Astrocyte of the spinal cord (primary cell): ENCODE results near the gene SORCS2.

Source experiments
- DNase-seq: peaks from one replicate; pipeline ENCODE4 v3.0.0; 2011; ENCODE audit warnings: low read depth, low spot score
- H3K4me3 ChIP-seq: 2 replicates; pipeline ENCODE4 v1.5.1; 2011; ENCODE audit warnings: low read depth, mild to moderate bottlenecking, low read length, moderate library complexity
- CTCF ChIP-seq: IDR thresholded peaks from 2 replicates; pipeline ENCODE4 v1.5.1; 2012; ENCODE audit warnings: low read depth, mild to moderate bottlenecking, low read length, inconsistent platforms
- in situ Hi-C: cut with HindIII; loops from 2 replicates; pipeline ENCODE4 v1.10.0; 2017; ENCODE audit warnings: low sequenced_read_pairs

SORCS2 gene

GRCh38 chr4:7649741-7650531, 457.6 kb downstream of the SORCS2 start:
- TF ChIP-seq CTCF: no peak
- H3K4me3 ChIP-seq: no peak overlapping the region
- in situ Hi-C loops: no loop called here
- DNase-seq: peak; percentile 89

- in situ Hi-C loops: no loop called here
- peak; percentile 32 for DNase-seq
- H3K4me3 ChIP-seq: no peak overlapping the region
- TF ChIP-seq CTCF: peak; percentile 42
These were observed 458.5 kb downstream of the SORCS2 start for GRCh38 chr4:7650606-7651385.

- no peak overlapping the region for H3K4me3 ChIP-seq
- no peak for TF ChIP-seq CTCF
- in situ Hi-C loops: no loop called here
- peak; percentile 58 for DNase-seq
These were observed 459.2 kb downstream of the SORCS2 start for GRCh38 chr4:7651461-7651921.

- TF ChIP-seq CTCF: no peak
These were observed 459.7 kb downstream of the SORCS2 start for GRCh38 chr4:7652006-7652405.

GRCh38 chr4:7652451-7652881, 460.1 kb downstream of the SORCS2 start:
- DNase-seq: peak; percentile 54
- in situ Hi-C loops: no loop called here
- no peak for TF ChIP-seq CTCF
- no peak overlapping the region for H3K4me3 ChIP-seq

More at GRCh38 chr4:7652006-7652405, 459.7 kb downstream of the SORCS2 start:
- no peak overlapping the region for H3K4me3 ChIP-seq
- DNase-seq: no peak
- in situ Hi-C loops: no loop called here

GRCh38 chr4:7652906-7653305, 460.6 kb downstream of the SORCS2 start:
- in situ Hi-C loops: no loop called here
- DNase-seq: no peak
- H3K4me3 ChIP-seq: no peak overlapping the region
- no peak for TF ChIP-seq CTCF
